Activated naive CD8-positive, alpha-beta T cell (primary cell): ENCODE data around the gene ZBTB22.
A peak's percentile ranks its signal among the peaks of the same experiment; 100 is the strongest.

ENCODE experiments used
- H3K27ac Mint-ChIP-seq: one replicate; pipeline ENCODE4 v1.8.0; 2021; ENCODE audit warnings: mixed read lengths
- H3K27me3 Mint-ChIP-seq: one replicate; pipeline ENCODE4 v1.8.0; 2021; ENCODE audit warnings: mixed read lengths
- H3K36me3 Mint-ChIP-seq: one replicate; pipeline ENCODE4 v1.8.0; 2021; ENCODE audit warnings: mixed read lengths
- H3K4me1 Mint-ChIP-seq: one replicate; pipeline ENCODE4 v1.8.0; 2021; ENCODE audit warnings: low read depth, mixed read lengths
- H3K4me3 Mint-ChIP-seq: one replicate; pipeline ENCODE4 v1.8.0; 2021; ENCODE audit warnings: mild to moderate bottlenecking, mixed read lengths
- H3K9me3 Mint-ChIP-seq: one replicate; pipeline ENCODE4 v1.8.0; 2021; ENCODE audit warnings: low read depth, mixed read lengths

The ZBTB22 gene

DNA sequence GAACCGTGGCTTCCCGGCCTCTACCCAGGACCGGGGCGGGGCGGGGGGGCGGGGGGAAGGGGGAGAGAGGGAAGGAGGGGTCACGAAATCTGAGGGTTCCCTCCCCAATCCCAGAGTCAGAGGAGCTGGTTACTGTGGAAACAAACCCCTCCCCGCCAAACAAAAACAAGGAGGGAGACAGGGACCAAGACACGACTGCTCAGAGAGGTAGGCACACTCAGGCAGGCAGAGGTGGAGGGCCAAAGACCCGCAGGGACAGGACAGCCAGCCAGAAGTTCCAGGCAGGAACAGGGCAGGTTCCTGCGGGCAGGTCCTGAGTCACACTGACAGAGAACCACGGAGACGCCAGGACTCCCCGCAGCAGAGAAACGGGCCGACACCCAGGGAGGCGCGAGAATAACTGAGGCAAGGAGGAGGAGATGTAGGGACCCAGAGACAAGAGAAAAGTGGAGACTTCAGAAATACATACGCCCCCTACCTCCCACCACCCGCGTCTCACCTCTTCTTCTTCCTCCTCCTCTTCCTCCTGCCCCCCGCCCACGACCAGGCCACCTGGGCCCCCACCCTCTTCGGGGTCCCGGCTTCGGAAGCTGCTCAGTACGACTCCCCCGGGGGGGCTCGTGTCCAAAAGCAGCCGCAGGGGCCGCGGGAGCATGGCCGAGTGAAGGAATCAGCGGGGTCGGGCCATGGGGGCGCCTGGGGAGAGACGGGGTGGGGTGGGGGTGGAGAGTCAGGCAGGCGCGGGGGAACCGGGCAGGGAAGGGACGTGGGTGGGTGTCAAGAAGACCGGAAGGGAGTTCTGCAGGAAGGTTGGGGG is 19.4 kb downstream of the ZBTB22 start:
- Mint-ChIP-seq H3K4me1 (peaks cover 33% of the 10 kb centered on the region), H3K9me3 (no peaks in the 10 kb centered on the region), H3K27ac (peak overlapping the region; percentile 92), H3K4me3 (peak overlapping the region; percentile 98), H3K27me3 (no peaks in the 10 kb centered on the region), H3K36me3 (peaks cover 3% of the 10 kb centered on the region)

DNA sequence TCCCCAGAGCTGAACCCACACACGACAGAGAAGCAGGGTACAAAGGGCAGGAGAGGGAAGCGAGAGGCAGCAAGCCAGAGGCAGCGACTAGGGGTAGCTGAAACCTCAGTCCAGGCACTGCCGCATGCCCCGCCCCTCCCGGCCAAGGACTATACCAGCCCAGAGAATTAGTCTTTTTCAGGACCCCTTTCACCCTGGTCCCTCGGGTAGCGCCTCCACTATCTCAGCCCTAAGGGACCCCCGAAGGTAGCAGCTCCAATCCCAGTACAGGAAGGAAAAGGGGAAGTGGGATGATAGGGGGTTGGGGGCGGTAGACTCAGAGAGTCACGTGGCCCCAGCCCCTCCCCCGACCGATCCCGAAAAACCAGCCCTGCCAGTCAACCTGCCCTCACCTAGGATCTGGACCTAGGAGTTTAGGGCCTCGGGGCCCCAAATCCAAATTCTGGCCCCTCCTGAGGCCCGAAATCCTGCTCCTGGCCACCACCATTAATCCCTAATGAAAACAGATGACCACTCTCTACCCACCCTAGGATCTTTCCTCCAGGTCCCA is 20.1 kb downstream of the ZBTB22 start:
- peaks cover 33% of the 10 kb centered on the region for H3K4me1 Mint-ChIP-seq
- peaks cover 3% of the 10 kb centered on the region for H3K36me3 Mint-ChIP-seq
- no peaks in the 10 kb centered on the region for H3K9me3 Mint-ChIP-seq
- H3K4me3 Mint-ChIP-seq, result peak overlapping the region; percentile 46
- peak overlapping the region; percentile 73 for H3K27ac Mint-ChIP-seq
- no peaks in the 10 kb centered on the region for H3K27me3 Mint-ChIP-seq

DNA sequence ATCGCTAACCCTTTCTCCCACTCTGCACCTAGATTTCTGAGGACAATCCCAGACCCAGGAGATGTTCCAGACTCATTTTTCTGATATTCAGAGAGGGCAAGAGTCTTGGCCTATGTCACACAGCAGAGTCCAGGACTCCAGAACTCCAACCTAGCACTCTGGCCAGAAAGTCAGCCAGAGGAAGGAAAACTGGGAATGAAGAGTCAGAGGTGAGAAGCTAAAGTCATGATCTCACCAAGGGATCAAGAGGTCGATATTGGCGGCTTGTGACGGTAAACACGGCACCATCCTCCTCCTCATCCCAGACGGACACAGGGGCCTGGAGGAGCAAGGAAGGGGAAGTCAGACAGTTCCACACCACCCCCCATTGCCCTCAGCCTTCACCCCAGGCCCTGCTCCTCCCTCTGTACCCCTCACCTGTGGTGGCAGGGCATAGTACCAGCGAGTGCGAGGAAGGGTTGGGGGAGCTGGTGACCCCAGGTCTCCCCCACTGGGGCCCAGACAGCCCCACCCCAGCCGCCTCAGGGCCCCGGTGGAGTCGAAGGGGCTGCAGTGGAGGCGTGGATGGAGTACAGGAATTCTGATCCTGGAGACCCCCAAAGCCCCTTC is 20.6 kb downstream of the ZBTB22 start:
- Mint-ChIP-seq H3K4me1 (peaks cover 33% of the 10 kb centered on the region), H3K4me3 (peak overlapping the region; percentile 46), H3K36me3 (peaks cover 3% of the 10 kb centered on the region), H3K27me3 (no peaks in the 10 kb centered on the region), H3K9me3 (no peaks in the 10 kb centered on the region), H3K27ac (peak overlapping the region; percentile 73)

DNA sequence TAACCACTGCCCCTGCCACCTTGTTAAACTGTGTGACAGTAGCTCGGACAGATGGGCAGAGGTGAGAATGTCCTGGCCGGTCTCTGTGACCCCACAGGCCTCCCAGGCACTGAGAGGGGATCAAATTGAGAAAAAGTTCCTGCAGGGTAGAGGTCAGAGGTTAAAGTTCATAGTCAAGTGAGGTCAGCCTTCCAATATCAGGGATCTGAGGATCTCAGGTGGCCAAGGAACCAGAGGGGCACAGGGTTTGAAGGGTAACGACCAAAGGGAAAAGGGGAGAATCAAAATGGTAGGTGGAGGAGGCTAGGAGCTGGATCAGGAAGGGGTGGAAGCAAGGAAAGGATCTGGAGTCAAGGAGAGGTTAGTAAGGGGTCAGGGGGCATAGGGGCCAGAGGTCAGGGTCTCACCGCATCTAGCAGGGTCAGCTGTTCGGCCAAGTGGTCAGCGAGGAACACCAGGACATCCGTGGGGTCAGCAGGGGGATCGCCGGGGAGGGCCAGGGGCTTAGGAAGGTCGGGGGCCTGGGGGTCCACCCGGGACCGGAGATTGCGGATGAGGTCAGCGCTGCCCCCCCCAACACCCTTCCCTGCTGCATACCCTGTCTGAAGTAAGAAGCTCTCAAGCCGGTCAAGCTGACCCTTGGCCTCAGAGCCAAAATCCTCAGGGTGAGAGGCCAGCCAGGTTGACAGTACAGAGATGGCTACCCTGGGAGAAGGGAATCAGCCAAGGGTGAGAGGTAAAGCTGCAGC is 21.7 kb downstream of the ZBTB22 start:
- H3K4me1 Mint-ChIP-seq, result peaks cover 32% of the 10 kb centered on the region
- no peaks in the 10 kb centered on the region for H3K9me3 Mint-ChIP-seq
- H3K4me3 Mint-ChIP-seq, result peak overlapping the region; percentile 23
- H3K27ac Mint-ChIP-seq, result peak overlapping the region; percentile 55
- no peaks in the 10 kb centered on the region for H3K27me3 Mint-ChIP-seq
- peaks cover 3% of the 10 kb centered on the region for H3K36me3 Mint-ChIP-seq

DNA sequence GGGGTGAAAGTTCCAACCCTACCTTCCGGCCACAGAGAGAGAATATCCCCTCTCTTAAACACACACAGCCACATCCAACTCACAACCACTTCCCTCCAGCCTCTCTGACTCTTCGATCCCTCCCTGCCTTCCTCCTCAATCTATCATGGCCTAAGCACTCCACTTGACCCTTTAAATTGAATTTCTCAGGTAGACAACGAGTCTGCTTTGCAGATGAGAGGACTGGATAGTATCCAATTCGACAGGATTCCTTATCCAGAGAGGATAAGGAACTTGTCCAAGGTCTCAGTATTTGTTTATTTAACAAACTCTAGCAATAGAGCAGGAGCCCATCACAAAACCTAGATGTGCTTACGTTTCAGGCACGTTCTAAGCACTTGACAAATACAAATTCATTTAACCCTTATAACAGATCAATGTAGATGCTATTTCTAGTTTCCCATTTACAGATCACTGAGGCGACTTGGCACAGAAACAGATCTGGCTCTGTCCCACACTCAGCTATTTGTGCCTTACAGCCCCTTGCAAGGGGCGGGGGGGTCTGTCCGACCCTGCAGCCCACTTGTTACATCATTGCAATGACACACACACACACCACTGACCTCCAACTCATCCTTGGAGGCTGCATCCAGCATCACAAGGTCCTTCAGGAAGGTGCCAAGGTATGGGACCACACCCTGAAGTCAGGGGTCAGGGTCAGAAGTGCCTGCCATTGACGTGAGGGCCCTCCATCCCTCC is 23.3 kb downstream of the ZBTB22 start:
- Mint-ChIP-seq H3K9me3 (no peaks in the 10 kb centered on the region), H3K27me3 (no peaks in the 10 kb centered on the region), H3K4me1 (peaks cover 31% of the 10 kb centered on the region), H3K27ac (no peak overlapping the region), H3K36me3 (peaks cover 2% of the 10 kb centered on the region), H3K4me3 (peak overlapping the region; percentile 5)

DNA sequence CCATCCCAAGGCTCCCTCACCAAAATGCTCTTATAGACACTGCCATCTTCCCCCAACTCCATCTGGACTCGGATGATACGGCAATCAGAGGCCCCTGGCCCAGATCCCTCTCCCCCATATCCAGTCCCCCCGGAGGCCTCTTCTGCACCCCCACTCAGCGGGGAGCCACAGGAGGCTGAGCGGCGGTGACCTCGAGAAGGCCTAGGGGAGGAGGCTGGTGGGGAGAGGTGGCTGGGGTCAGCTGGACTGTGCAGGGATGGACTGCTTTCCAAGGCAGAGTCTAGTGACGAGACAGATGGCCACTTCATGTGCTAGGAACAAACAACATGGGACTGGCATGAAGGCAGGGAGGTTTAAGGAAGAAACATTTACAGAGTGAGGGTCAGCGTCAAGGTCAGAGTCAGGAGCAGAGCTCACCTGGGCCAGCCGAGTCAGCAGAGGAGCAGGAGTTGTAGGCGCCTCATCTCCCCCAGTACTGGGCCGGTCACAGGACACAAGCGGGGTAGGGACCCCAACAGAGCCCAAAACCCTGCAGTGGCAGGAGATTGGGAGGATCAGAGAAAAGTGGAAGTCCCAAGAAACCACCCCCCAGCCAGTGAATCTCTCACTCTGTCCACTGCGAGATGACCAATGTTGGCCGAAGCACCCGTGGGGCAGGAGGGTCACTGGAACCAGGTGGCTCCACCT is 24.4 kb downstream of the ZBTB22 start:
- Mint-ChIP-seq H3K9me3 (no peaks in the 10 kb centered on the region), H3K4me1 (peaks cover 36% of the 10 kb centered on the region), H3K4me3 (no peak overlapping the region), H3K27me3 (no peaks in the 10 kb centered on the region), H3K27ac (peak overlapping the region; percentile 30), H3K36me3 (peaks cover 2% of the 10 kb centered on the region)

DNA sequence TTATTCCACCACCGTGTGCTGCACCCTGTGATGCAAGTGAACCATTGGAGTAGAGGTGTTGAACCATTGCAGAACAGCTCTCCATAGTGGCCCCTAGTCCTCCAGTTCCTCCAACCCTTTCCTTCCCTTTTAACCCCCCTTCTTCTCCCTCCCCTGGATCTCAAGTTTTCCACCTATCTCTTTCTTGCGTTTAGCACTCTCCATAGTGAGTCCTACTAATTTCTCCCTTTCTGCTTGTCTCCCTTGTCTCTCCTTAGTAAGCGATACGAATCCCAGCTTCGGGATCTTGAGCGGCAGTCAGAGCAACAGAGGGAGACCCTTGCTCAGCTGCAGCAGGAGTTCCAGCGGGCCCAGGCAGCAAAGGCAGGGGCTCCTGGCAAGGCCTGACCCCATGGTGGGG is 27.1 kb downstream of the ZBTB22 start:
- Mint-ChIP-seq H3K4me1 (peaks cover 37% of the 10 kb centered on the region), H3K36me3 (peaks cover 6% of the 10 kb centered on the region), H3K9me3 (no peaks in the 10 kb centered on the region), H3K27ac (peak overlapping the region; percentile 91), H3K27me3 (no peaks in the 10 kb centered on the region), H3K4me3 (peak overlapping the region; percentile 99)

DNA sequence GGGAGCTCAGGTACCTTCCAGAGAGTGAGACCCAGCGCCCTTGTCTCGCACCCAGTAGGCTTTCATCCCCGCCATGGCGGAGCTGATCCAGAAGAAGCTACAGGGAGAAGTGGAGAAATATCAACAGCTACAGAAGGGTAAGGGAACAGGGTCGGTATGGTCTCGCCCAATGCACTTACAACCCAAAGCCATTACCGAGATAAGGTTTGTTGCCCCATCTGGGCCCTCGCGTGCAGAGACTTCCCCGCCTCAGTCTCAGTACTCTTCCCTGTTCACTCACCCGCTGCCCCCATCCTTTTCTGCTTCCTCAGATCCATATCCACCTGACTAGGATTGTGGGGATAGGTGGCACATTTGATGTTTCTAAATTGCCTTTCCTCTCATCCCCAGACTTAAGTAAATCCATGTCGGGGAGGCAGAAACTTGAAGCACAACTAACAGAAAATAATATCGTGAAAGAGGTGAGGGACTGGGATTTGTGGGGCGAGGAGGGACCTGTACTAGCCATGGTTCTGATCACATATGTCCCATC is 27.7 kb downstream of the ZBTB22 start:
- H3K4me3 Mint-ChIP-seq, result peak overlapping the region; percentile 99
- peaks cover 37% of the 10 kb centered on the region for H3K4me1 Mint-ChIP-seq
- H3K36me3 Mint-ChIP-seq, result peaks cover 6% of the 10 kb centered on the region
- peak overlapping the region; percentile 91 for H3K27ac Mint-ChIP-seq
- no peaks in the 10 kb centered on the region for H3K9me3 Mint-ChIP-seq
- H3K27me3 Mint-ChIP-seq, result no peaks in the 10 kb centered on the region

DNA sequence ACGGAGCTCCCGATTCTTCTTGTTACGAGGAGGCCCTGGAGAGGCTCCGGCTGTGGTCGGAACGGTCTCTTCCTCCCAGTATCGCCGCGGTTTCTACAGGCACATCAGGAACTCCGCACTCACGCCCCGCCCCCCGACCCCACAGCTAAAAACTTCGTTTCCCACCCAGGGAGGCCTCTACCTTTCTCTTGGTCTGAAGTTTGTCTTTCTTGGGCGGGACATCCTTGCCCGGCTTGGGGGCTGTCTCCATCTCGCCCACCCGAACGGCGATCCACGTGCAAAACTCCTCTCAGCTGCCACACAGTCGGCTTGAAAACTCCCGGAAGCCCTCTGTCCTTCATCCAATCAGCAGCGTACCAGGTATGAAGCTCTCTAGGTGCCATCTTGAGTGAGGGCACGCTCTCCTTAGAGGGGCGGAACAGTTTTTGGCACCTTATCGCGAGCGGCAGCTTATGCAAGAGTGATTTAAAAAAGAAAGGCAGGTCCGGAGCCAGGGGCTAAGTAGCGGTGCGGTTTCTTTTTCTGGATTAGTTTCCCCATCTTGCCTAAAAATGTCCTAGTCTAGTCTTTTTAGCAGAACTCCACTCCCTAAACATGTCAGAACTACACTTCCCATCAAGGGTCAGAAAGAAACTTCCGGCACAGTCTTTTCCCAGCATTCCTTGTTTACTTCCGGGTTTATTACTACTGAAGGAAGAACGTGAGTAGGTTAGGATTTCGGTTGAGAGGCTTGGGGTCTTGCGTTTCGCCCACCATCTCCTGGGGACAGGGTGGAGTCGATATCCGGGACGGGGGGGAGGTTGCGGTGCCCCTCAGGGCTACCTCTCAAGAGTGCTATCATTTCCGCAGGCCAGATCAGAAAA is 28.4 kb downstream of the ZBTB22 start, which contains the start of the genes PFDN6 and WDR46:
Gene PFDN6 (plus strand): TSS at position 681 of the 863 bp plus-strand sequence. CDS start 256 bp downstream, outside the sequence.
Gene WDR46 (minus strand): TSS at position 319 of the 863 bp plus-strand sequence. CDS start 69 bp downstream, at position 250.
- H3K27me3 Mint-ChIP-seq, result no peaks in the 10 kb centered on the region
- H3K36me3 Mint-ChIP-seq, result peaks cover 6% of the 10 kb centered on the region
- H3K27ac Mint-ChIP-seq, result peak within 1 kb of the TSS; percentile 91
- peak within 1 kb of the TSS; percentile 99 for H3K4me3 Mint-ChIP-seq
- H3K4me1 Mint-ChIP-seq, result peaks cover 37% of the 10 kb centered on the region
- no peaks in the 10 kb centered on the region for H3K9me3 Mint-ChIP-seq

DNA sequence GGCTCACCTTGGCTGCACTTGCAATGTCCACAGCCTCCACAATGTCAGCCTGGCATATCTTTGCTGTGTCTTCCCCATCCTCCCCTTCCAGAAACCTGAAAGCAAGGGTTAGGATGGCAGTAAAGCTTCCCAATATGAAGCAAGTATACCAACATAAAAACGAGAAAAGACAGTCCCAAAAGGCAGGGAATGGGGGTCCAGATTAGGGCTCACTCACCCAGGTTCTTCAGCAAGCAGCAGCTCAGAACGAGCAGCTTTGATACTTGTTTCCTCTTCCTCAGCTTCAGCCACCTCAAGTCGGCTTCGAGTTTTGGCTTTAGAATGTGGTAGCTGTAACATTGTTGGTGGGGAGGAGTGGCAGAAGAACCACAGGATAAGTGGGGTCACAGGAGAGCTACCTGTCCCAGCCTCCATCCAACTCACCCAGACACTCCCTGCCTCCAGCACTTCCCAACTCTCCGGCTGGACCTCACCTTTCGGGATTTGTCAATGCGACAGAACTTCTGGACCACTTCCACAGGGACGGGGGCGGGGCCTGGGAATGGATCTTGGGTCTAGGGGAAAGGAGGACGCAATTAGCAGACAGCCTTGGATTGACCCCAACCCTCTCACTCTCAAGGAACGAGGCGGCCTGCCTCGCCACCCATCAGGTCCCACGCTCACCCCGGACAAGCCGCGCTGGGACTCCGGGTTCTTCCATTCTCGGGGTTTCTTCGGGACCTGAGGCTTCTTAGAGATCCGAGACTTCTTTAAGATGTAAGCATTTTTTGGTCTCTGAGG is 29.2 kb downstream of the ZBTB22 start:
- Mint-ChIP-seq H3K27me3 (no peaks in the 10 kb centered on the region), H3K9me3 (no peaks in the 10 kb centered on the region), H3K36me3 (peaks cover 6% of the 10 kb centered on the region), H3K27ac (peak overlapping the region; percentile 91), H3K4me1 (peaks cover 37% of the 10 kb centered on the region), H3K4me3 (peak overlapping the region; percentile 99)

DNA sequence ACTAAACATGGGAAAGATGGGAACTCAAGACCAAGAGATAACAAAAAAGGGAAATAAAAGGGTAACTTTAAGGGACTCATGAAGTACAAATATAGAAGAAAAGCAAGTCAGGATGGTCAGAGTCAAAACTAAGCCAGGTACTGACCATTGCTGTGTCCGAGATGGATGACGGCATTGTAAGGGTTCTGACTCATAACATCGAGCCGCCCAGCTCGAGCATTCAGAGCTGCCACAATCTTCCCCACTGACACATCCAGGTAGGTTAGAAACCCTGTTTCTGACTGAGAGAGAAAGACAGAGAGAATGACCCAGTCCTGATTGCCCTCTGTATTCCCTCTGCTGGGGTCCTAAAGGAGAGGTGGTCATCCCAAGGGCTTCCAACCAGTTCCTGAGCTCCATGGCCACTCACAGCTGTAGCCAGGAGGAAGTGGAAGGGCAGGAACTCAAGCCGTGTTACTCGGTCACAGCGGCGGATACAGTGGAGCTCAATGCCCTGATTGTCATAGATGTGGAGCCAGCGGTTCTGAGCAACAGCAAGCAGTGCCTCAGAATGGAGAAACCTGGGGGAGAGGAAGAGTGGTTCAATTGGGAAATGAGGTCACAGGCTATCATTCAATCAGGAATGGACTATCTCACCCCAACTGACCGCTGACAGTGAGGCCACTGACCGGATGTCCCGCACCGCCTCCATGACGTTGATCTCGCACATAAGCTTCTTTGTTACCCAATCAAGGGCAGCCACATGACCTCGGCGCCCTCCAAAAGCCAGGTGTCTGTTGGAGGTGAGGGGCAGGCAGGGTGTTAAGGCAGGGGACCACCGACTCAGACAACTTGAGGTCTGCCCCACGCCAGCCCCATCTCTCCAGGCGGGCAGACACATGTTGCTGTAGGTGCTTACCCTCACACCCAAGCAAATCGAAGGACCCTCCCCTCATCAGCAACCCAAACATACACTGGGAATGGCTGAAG is 30.3 kb downstream of the ZBTB22 start:
- peaks cover 6% of the 10 kb centered on the region for H3K36me3 Mint-ChIP-seq
- H3K9me3 Mint-ChIP-seq, result no peaks in the 10 kb centered on the region
- H3K4me3 Mint-ChIP-seq, result peak overlapping the region; percentile 99
- peaks cover 37% of the 10 kb centered on the region for H3K4me1 Mint-ChIP-seq
- H3K27me3 Mint-ChIP-seq, result no peaks in the 10 kb centered on the region
- peak overlapping the region; percentile 35 for H3K27ac Mint-ChIP-seq
